NB4 (cell line): ENCODE measurements around the gene SLC26A2.

Experiments used
- CTCF ChIP-seq: IDR thresholded peaks from one replicate; pipeline ENCODE4 v1.5.1; 2012; ENCODE audit warnings: low read depth, low read length
- MAX ChIP-seq: IDR thresholded peaks from 2 replicates; pipeline ENCODE4 v1.6.1; 2011; ENCODE audit warnings: low read depth, low read length
- POLR2A ChIP-seq: IDR thresholded peaks from 2 replicates; pipeline ENCODE4 v1.6.1; 2011; ENCODE audit warnings: mild to moderate bottlenecking; ENCODE audit not compliant: insufficient read length; ENCODE audit errors: extremely low read depth

GRCh38 chr5:150036513-150036912 is 76.0 kb downstream of the SLC26A2 start:
- TF ChIP-seq CTCF (no peak), POLR2A (no peak), MAX (no peak)
